IPS-18c (cell line): ENCODE data around the gene CPEB3.
A peak's percentile ranks its signal among the peaks of the same experiment; 100 is the strongest.
"Not testable (repeated sequence)": the region's sequence is repeated elsewhere in the genome, so short reads cannot be mapped to it uniquely, and the experiment has no call there.

Source experiments
- H3K4me3 ChIP-seq: 2 replicates; pipeline ENCODE4 v1.7.0; 2013; ENCODE audit warnings: low read depth, mild to moderate bottlenecking, low read length, moderate library complexity; ENCODE audit not compliant: insufficient read depth
- H3K9me3 ChIP-seq: one replicate; pipeline ENCODE4 v1.6.1; 2013; ENCODE audit warnings: mild to moderate bottlenecking, low read length, moderate library complexity; ENCODE audit not compliant: control insufficient read depth, insufficient read depth

Gene CPEB3

GRCh38 chr10:92239151-92239599 lies 51.7 kb downstream of the CPEB3 start:
- Histone ChIP-seq H3K9me3 (no peaks in the 10 kb centered on the region), H3K4me3 (peak overlapping the region; percentile 84)

GRCh38 chr10:92238586-92239098 lies 52.2 kb downstream of the CPEB3 start:
- Histone ChIP-seq H3K9me3 (no peaks in the 10 kb centered on the region), H3K4me3 (peak overlapping the region; percentile 84; the same call in 1 of the 2 replicates)

- Histone ChIP-seq H3K4me3 (no peak overlapping the region), H3K9me3 (no peaks in the 10 kb centered on the region)
Observed at GRCh38 chr10:92238054-92238585, 52.8 kb downstream of the CPEB3 start.

GRCh38 chr10:92231196-92231595 lies 59.7 kb downstream of the CPEB3 start:
- H3K9me3 ChIP-seq = no peaks in the 10 kb centered on the region
- no peak overlapping the region for H3K4me3 ChIP-seq

- Histone ChIP-seq H3K4me3 (no peak overlapping the region), H3K9me3 (no peaks in the 10 kb centered on the region)
Observed at GRCh38 chr10:92222603-92223262, 68.1 kb downstream of the CPEB3 start.

GRCh38 chr10:92219559-92219958 lies 71.3 kb downstream of the CPEB3 start:
- Histone ChIP-seq H3K9me3 (no peaks in the 10 kb centered on the region), H3K4me3 (no peak overlapping the region)

- no peaks in the 10 kb centered on the region for H3K9me3 ChIP-seq
Observed at GRCh38 chr10:92218569-92218968, 72.3 kb downstream of the CPEB3 start.

GRCh38 chr10:92216608-92217007 lies 74.3 kb downstream of the CPEB3 start:
- H3K9me3 ChIP-seq, H3K4me3 ChIP-seq: not testable (repeated sequence)

More at GRCh38 chr10:92218569-92218968, 72.3 kb downstream of the CPEB3 start:
- H3K4me3 ChIP-seq = no peak overlapping the region

GRCh38 chr10:92215222-92215621 lies 75.7 kb downstream of the CPEB3 start:
- H3K4me3 ChIP-seq = not testable (repeated sequence)

GRCh38 chr10:92213049-92213448 lies 77.8 kb downstream of the CPEB3 start:
- Histone ChIP-seq H3K4me3 (no peak overlapping the region), H3K9me3 (no peaks in the 10 kb centered on the region)

More at GRCh38 chr10:92215222-92215621, 75.7 kb downstream of the CPEB3 start:
- not testable (repeated sequence) for H3K9me3 ChIP-seq

- H3K9me3 ChIP-seq = no peaks in the 10 kb centered on the region
- no peak overlapping the region for H3K4me3 ChIP-seq
Observed at GRCh38 chr10:92208736-92209135, 82.1 kb downstream of the CPEB3 start.

GRCh38 chr10:92208157-92208720 lies 82.6 kb downstream of the CPEB3 start:
- Histone ChIP-seq H3K4me3 (no peak overlapping the region), H3K9me3 (no peaks in the 10 kb centered on the region)

- Histone ChIP-seq H3K9me3 (no peaks in the 10 kb centered on the region), H3K4me3 (no peak overlapping the region)
Observed at GRCh38 chr10:92207061-92207460, 83.8 kb downstream of the CPEB3 start.

GRCh38 chr10:92203919-92204623 lies 86.8 kb downstream of the CPEB3 start:
- Histone ChIP-seq H3K4me3 (no peak overlapping the region), H3K9me3 (no peaks in the 10 kb centered on the region)

GRCh38 chr10:92202536-92202935 lies 88.3 kb downstream of the CPEB3 start:
- Histone ChIP-seq H3K4me3 (no peak overlapping the region), H3K9me3 (no peaks in the 10 kb centered on the region)

- Histone ChIP-seq H3K4me3 (no peak overlapping the region), H3K9me3 (no peaks in the 10 kb centered on the region)
Observed at GRCh38 chr10:92200564-92200963, 90.3 kb downstream of the CPEB3 start.

GRCh38 chr10:92187101-92187500 lies 103.8 kb downstream of the CPEB3 start:
- H3K4me3 ChIP-seq = no peak overlapping the region
- no peaks in the 10 kb centered on the region for H3K9me3 ChIP-seq

GRCh38 chr10:92184977-92185376 lies 105.9 kb downstream of the CPEB3 start:
- H3K9me3 ChIP-seq = no peaks in the 10 kb centered on the region
- H3K4me3 ChIP-seq = no peak overlapping the region
